DND-41 (cell line): ENCODE results near the gene BBS5.

Experiments used
- EZH2 ChIP-seq: IDR thresholded peaks from 3 replicates; pipeline ENCODE4 v1.6.1; 2012; ENCODE audit warnings: borderline replicate concordance, low read depth, mild to moderate bottlenecking, moderate library complexity, low read length, inconsistent platforms; ENCODE audit not compliant: severe bottlenecking
- TF ChIP-seq, protein P1 (sequence below): IDR thresholded peaks from 2 replicates; pipeline ENCODE4 v1.5.1; 2012; ENCODE audit warnings: borderline replicate concordance, low read length, moderate library complexity, mild to moderate bottlenecking; ENCODE audit not compliant: poor library complexity, severe bottlenecking; ENCODE audit errors: extremely low read depth

DNA sequence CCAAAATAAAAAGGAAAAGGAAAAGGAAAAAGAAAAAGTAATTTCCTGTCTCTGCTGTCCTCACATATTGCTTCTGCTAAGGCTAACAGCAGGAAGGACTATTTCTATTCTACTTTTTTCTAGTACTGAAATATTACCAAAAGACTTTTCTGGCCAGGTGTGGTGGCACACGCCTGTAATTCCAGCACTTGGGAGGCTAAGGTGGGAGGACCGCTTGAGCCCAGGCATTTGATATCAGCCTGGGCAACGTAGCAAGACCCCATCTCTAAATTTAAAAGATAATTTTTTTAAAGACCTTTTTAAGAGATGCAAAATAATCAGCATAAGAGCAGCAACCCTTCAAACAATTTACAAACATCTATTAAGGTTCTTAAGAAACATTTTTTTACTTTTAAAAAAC is 63.1 kb downstream of the BBS5 start:
- no peak for TF ChIP-seq EZH2
- TF ChIP-seq, protein P1, sequence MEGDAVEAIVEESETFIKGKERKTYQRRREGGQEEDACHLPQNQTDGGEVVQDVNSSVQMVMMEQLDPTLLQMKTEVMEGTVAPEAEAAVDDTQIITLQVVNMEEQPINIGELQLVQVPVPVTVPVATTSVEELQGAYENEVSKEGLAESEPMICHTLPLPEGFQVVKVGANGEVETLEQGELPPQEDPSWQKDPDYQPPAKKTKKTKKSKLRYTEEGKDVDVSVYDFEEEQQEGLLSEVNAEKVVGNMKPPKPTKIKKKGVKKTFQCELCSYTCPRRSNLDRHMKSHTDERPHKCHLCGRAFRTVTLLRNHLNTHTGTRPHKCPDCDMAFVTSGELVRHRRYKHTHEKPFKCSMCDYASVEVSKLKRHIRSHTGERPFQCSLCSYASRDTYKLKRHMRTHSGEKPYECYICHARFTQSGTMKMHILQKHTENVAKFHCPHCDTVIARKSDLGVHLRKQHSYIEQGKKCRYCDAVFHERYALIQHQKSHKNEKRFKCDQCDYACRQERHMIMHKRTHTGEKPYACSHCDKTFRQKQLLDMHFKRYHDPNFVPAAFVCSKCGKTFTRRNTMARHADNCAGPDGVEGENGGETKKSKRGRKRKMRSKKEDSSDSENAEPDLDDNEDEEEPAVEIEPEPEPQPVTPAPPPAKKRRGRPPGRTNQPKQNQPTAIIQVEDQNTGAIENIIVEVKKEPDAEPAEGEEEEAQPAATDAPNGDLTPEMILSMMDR, result no peak
